Measurements from ENCODE around the gene SLK.

DNA sequence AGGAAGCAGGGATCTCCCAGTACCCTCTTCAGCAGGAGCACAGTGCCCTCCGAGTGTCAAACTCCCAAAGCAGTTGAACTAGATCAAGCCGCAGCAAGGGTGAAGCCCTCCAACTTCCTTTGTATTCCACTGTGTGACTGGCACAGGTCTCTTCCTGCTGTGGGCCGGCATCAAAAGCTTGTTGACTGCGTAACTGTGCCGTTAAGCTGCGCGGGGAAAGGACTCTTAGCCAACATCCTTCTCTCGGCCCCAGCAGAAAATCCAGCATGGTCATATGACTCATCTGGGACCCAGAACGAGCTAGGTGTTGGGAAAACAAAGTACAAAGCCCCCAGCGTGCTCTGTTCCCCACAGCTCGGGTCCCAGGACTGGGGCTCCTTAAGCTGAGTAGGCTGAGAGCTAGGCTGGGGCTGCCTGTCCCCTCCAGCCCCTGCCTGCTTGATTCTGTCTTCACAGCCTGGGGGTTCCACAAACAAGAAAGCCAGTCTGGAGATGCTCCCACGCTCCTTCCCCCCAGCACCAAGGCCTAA, 66.5 kb downstream of the SLK start:
- TF ChIP-seq, protein P1, sequence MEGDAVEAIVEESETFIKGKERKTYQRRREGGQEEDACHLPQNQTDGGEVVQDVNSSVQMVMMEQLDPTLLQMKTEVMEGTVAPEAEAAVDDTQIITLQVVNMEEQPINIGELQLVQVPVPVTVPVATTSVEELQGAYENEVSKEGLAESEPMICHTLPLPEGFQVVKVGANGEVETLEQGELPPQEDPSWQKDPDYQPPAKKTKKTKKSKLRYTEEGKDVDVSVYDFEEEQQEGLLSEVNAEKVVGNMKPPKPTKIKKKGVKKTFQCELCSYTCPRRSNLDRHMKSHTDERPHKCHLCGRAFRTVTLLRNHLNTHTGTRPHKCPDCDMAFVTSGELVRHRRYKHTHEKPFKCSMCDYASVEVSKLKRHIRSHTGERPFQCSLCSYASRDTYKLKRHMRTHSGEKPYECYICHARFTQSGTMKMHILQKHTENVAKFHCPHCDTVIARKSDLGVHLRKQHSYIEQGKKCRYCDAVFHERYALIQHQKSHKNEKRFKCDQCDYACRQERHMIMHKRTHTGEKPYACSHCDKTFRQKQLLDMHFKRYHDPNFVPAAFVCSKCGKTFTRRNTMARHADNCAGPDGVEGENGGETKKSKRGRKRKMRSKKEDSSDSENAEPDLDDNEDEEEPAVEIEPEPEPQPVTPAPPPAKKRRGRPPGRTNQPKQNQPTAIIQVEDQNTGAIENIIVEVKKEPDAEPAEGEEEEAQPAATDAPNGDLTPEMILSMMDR (IDR thresholded peaks at IDR 0.05; ENCODE audit: low read length) = no peak
- no peak for TF ChIP-seq EZH2 (optimal IDR thresholded peaks at IDR 0.05; ENCODE audit: low read depth, low read length)
